ENCODE measurements around the gene HOXA4. TPM values are rescaled to one million over a fixed set of nuclear protein-coding genes. Genes with fewer than 3 reads are reported as not detected.

HOXA4 gene
- total RNA-seq, 1 experiment from 2014 or later, result not detected

- Mint-ChIP-seq H3K9me3 (no peaks in the 10 kb centered on the region), H3K36me3 (0 out of 2 replicates have a peak, but pooled peaks cover 2% of the 10 kb centered on the region), H3K27ac (no peak overlapping the region), H3K27me3 (ENCODE audit: low read depth) (peaks cover 99% of the 10 kb centered on the region), H3K4me1 (peaks cover 19% of the 10 kb centered on the region), H3K4me3 (no peak overlapping the region)
- ATAC-seq, result peak; percentile 40
- no peak for TF ChIP-seq ZNF671 (CRISPR knock-in tag; IDR thresholded peaks at IDR 0.05)
- no peak for TF ChIP-seq TEAD4 (CRISPR knock-in tag; IDR thresholded peaks at IDR 0.05)
- TF ChIP-seq RELA (CRISPR knock-in tag; IDR thresholded peaks at IDR 0.05; ENCODE audit: borderline replicate concordance), result no peak
- TF ChIP-seq KAT7 (CRISPR knock-in tag; IDR thresholded peaks at IDR 0.05; ENCODE audit: borderline replicate concordance), result no peak
- no peak for TF ChIP-seq ATF1 (CRISPR knock-in tag; IDR thresholded peaks at IDR 0.05)
- no peak for TF ChIP-seq MAX (CRISPR knock-in tag; IDR thresholded peaks at IDR 0.05)
- TF ChIP-seq FOXJ3 (CRISPR knock-in tag; IDR thresholded peaks at IDR 0.05; ENCODE audit: borderline replicate concordance), result no peak
- TF ChIP-seq NFYB (CRISPR knock-in tag; conservative IDR thresholded peaks at IDR 0.05; ENCODE audit: low read depth), result no peak
- TF ChIP-seq ZNF425 (CRISPR knock-in tag; conservative IDR thresholded peaks at IDR 0.05), result no peak
- peak; percentile 64 for DNase-seq (ENCODE audit: low spot score)
- ChIA-PET CTCF (interaction anchor here (0.8 to 3.7 kb wide), 4 partner anchors 8 to 19 kb away, joined by 3 to 22 read pairs (median 4); no protein-coding TSS in a partner anchor), POLR2A (no interaction called here)
Observed at GRCh38 chr7:27169658-27170425, 39.3 kb upstream of the HOXA4 start.

GRCh38 chr7:27168265-27168947 lies 37.8 kb upstream of the HOXA4 start:
- Mint-ChIP-seq H3K4me3 (peak overlapping the region; percentile 13), H3K27me3 (ENCODE audit: low read depth) (peaks cover 99% of the 10 kb centered on the region)
- CTCF ChIA-PET, result interaction anchor here (3.7 kb wide), 1 partner anchor 11 kb away, joined by 22 read pairs; no protein-coding TSS in a partner anchor

More at GRCh38 chr7:27168265-27168947, 37.8 kb upstream of the HOXA4 start:
- H3K9me3 Mint-ChIP-seq, result no peaks in the 10 kb centered on the region
- TF ChIP-seq ZNF138 (CRISPR knock-in tag; conservative IDR thresholded peaks at IDR 0.05) (no peak), ZNF396 (CRISPR knock-in tag; IDR thresholded peaks at IDR 0.05; ENCODE audit: borderline replicate concordance) (no peak), SP1 (CRISPR knock-in tag; conservative IDR thresholded peaks at IDR 0.05) (no peak), ZNF232 (CRISPR knock-in tag; IDR thresholded peaks at IDR 0.05) (no peak), ZNF671 (CRISPR knock-in tag; IDR thresholded peaks at IDR 0.05) (no peak), ZNF512 (CRISPR knock-in tag; IDR thresholded peaks at IDR 0.05; ENCODE audit: borderline replicate concordance) (no peak), MAX (CRISPR knock-in tag; IDR thresholded peaks at IDR 0.05) (no peak), ZMAT4 (CRISPR knock-in tag; IDR thresholded peaks at IDR 0.05) (no peak), ETV6 (CRISPR knock-in tag; IDR thresholded peaks at IDR 0.05) (no peak), ERG (CRISPR knock-in tag; IDR thresholded peaks at IDR 0.05) (no peak), ATF1 (CRISPR knock-in tag; IDR thresholded peaks at IDR 0.05) (no peak)
- peaks cover 26% of the 10 kb centered on the region for H3K4me1 Mint-ChIP-seq
- no peak overlapping the region for H3K27ac Mint-ChIP-seq
- DNase-seq (ENCODE audit: low spot score) (peak; percentile 35), ATAC-seq (no peak)
- H3K36me3 Mint-ChIP-seq, result 0 out of 2 replicates have a peak, but pooled peaks cover 2% of the 10 kb centered on the region
- POLR2A ChIA-PET, result no interaction called here

Data from WTC11 (cell line).